Nephron (organoid): Measurements from ENCODE around the gene SGCD.

ENCODE experiments used
- H3K27ac Mint-ChIP-seq, 3 experiments: 2 replicates each; pipeline ENCODE4 v1.8.0; 2020; ENCODE audit warnings: mixed read lengths in 3 of 3, mild to moderate bottlenecking in 2 of 3, moderate library complexity in 1 of 3
- H3K27me3 Mint-ChIP-seq: 2 replicates; pipeline ENCODE4 v1.8.0; 2021; ENCODE audit warnings: low read depth, mild to moderate bottlenecking, moderate library complexity, mixed read lengths
- H3K36me3 Mint-ChIP-seq: 2 replicates; pipeline ENCODE4 v1.8.0; 2020; ENCODE audit warnings: low read depth, mixed read lengths
- H3K4me1 Mint-ChIP-seq: 2 replicates; pipeline ENCODE4 v1.8.0; 2020; ENCODE audit warnings: mixed read lengths
- H3K4me3 Mint-ChIP-seq, 3 experiments: 2 replicates each; pipeline ENCODE4 v1.8.0; 2020; ENCODE audit warnings: mild to moderate bottlenecking in 3 of 3, mixed read lengths in 3 of 3, moderate library complexity in 2 of 3
- H3K9me3 Mint-ChIP-seq: 2 replicates; pipeline ENCODE4 v1.8.0; 2020; ENCODE audit warnings: mixed read lengths
- TF ChIP-seq, protein P1 (sequence below), 3 experiments: fragments of 200-600 bp; sonication (generic); IDR thresholded peaks; one replicate each; pipeline ENCODE4 v1.5.0; 2021; ENCODE audit warnings: antibody characterized with exemption in 3 of 3; ENCODE audit not compliant: unreplicated experiment in 3 of 3

SGCD gene

GRCh38 chr5:156623381-156624040 is 296.5 kb downstream of the SGCD start:
- H3K9me3 Mint-ChIP-seq: no peaks in the 10 kb centered on the region
- no peaks in the 10 kb centered on the region for H3K36me3 Mint-ChIP-seq
- TF ChIP-seq, protein P1, sequence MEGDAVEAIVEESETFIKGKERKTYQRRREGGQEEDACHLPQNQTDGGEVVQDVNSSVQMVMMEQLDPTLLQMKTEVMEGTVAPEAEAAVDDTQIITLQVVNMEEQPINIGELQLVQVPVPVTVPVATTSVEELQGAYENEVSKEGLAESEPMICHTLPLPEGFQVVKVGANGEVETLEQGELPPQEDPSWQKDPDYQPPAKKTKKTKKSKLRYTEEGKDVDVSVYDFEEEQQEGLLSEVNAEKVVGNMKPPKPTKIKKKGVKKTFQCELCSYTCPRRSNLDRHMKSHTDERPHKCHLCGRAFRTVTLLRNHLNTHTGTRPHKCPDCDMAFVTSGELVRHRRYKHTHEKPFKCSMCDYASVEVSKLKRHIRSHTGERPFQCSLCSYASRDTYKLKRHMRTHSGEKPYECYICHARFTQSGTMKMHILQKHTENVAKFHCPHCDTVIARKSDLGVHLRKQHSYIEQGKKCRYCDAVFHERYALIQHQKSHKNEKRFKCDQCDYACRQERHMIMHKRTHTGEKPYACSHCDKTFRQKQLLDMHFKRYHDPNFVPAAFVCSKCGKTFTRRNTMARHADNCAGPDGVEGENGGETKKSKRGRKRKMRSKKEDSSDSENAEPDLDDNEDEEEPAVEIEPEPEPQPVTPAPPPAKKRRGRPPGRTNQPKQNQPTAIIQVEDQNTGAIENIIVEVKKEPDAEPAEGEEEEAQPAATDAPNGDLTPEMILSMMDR (IDR thresholded peaks at IDR 0.05; ENCODE audit: unreplicated experiment in 3 of 3): no peak
- H3K27me3 Mint-ChIP-seq: no peaks in the 10 kb centered on the region
- H3K27ac Mint-ChIP-seq: peak overlapping the region in 1 of 3 experiments; percentile 9
- H3K4me1 Mint-ChIP-seq: peaks cover 6% of the 10 kb centered on the region
- no peak overlapping the region for H3K4me3 Mint-ChIP-seq

DNA sequence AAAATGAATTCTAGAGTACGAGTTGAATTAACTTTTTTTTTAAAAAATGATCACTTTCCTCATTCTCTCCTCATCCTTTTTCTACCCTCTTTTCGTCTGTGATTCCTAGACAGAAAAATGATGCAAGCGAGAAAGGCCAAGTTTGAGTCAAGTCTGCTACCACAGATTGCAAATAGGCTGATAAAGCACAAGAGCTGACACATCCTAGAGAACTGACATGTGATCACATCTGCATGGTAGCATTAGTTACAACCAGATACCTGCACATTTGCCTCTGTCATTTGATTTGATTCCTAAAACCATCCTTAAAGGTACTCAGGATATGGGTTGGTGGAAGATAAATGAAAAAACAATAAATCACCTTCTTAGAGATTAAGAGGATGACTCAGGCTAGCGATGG is 297.7 kb downstream of the SGCD start:
- no peaks in the 10 kb centered on the region for H3K36me3 Mint-ChIP-seq
- H3K4me1 Mint-ChIP-seq: peaks cover 6% of the 10 kb centered on the region
- no peak overlapping the region for H3K27ac Mint-ChIP-seq
- H3K27me3 Mint-ChIP-seq: no peaks in the 10 kb centered on the region
- H3K9me3 Mint-ChIP-seq: no peaks in the 10 kb centered on the region
- H3K4me3 Mint-ChIP-seq: no peak overlapping the region
- TF ChIP-seq, protein P1 (IDR thresholded peaks at IDR 0.05; ENCODE audit: unreplicated experiment in 3 of 3): no peak

DNA sequence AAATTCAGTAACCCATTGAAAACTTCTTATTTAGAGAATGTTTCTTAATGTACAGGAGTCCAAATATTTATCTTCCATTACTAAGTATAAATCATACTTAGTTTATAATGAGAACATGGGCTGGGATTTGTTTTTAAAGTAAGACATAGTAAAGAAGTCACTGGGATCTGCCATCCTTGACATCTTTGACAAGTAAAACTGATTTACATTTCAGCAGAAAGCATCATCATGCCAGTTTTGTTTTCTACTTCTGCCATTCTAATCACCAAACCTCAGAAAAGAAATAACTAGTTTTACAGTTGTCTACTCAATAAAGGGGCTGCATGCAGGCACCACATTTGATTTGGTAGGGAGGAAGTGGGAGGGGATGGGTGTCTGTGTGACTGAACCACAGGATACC is 301.5 kb downstream of the SGCD start:
- TF ChIP-seq, protein P1 (IDR thresholded peaks at IDR 0.05; ENCODE audit: unreplicated experiment in 3 of 3): no peak
- no peak overlapping the region for H3K27ac Mint-ChIP-seq
- no peak overlapping the region for H3K4me3 Mint-ChIP-seq
- no peaks in the 10 kb centered on the region for H3K36me3 Mint-ChIP-seq
- peaks cover 4% of the 10 kb centered on the region for H3K4me1 Mint-ChIP-seq
- peaks cover 3% of the 10 kb centered on the region for H3K27me3 Mint-ChIP-seq
- no peaks in the 10 kb centered on the region for H3K9me3 Mint-ChIP-seq

- Mint-ChIP-seq H3K27me3 (peaks cover 3% of the 10 kb centered on the region), H3K9me3 (peaks cover 4% of the 10 kb centered on the region), H3K4me3 (no peak overlapping the region), H3K4me1 (no peaks in the 10 kb centered on the region), H3K36me3 (no peaks in the 10 kb centered on the region), H3K27ac (no peak overlapping the region)
- TF ChIP-seq, protein P1 (IDR thresholded peaks at IDR 0.05; ENCODE audit: unreplicated experiment in 3 of 3): no peak
These were observed 304.0 kb downstream of the SGCD start for GRCh38 chr5:156631005-156631404.

DNA sequence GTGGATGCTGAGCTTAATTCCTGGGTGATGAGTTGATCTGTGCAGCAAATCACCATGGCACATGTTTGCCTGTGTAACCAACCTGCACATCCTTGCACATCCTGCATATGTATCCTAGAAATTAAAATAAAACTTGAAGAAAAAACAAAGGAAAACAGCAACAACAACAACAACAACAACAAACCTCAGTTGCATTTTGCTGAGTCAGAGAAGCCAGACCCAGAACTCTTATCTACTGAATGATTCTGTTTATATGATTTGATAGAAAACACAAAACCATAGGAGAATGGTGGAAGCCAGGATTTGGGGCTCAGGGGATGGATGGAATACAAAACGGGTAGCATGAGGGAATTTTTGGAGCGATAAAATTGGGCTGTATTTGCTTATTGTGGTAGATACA is 307.3 kb downstream of the SGCD start:
- Mint-ChIP-seq H3K36me3 (peaks cover 6% of the 10 kb centered on the region), H3K4me3 (no peak overlapping the region), H3K27me3 (peaks cover 3% of the 10 kb centered on the region), H3K27ac (no peak overlapping the region), H3K9me3 (peaks cover 4% of the 10 kb centered on the region), H3K4me1 (peaks cover 9% of the 10 kb centered on the region)
- TF ChIP-seq, protein P1 (IDR thresholded peaks at IDR 0.05; ENCODE audit: unreplicated experiment in 3 of 3): no peak

GRCh38 chr5:156640691-156641241 is 313.8 kb downstream of the SGCD start:
- Mint-ChIP-seq H3K4me1 (peaks cover 34% of the 10 kb centered on the region), H3K27ac (peak overlapping the region; percentile 58 to 92 (median 90)), H3K9me3 (no peaks in the 10 kb centered on the region), H3K36me3 (peaks cover 6% of the 10 kb centered on the region), H3K27me3 (no peaks in the 10 kb centered on the region), H3K4me3 (no peak overlapping the region)
- TF ChIP-seq, protein P1 (IDR thresholded peaks at IDR 0.05; ENCODE audit: unreplicated experiment in 3 of 3): no peak
